ENCODE measurements around the gene ASPHD1.

ASPHD1 gene

DNA sequence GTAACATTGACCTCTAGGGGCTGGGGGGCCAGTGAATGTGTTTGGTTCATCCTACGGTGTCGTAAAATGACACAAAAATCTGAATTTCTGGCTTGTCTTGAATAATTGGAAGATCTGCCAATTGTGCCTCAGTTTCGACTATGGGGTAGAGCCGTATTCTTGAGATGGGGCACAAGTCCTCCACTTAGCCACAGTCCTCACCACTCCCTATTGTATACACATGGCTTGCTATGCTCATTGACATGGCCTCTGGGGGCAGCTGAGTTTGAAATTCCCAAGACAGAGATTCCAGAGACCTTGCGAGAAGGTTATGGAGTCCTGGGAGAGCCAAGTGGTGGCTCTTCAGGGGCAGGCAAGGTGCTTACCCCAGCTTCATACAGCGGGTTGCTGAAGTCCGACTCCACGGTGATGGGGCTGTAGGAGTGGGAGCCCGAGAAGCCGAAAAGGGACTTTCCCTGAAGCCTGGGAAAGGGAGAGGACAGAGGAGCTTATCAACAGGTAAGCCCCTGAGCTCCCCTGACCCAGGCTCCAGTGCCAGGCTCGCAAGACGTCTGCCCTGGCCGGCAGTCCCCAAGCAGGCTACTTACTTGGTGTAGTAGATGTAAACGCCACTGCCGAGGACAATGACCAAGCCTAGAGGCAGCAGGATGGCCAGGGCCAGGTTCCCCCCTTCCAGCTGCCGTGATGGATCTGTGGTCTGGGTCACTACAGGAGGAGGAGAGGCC is 28.3 kb upstream of the ASPHD1 start:
- Histone ChIP-seq H3K27me3 (ENCODE audit: insufficient read depth, low read length, poor library complexity) (no peaks in the 10 kb centered on the region), H3K79me2 (ENCODE audit: insufficient read depth, low read length) (no peaks in the 10 kb centered on the region), H3K36me3 (ENCODE audit: insufficient read depth, low read length) (no peaks in the 10 kb centered on the region), H4K20me1 (ENCODE audit: insufficient read depth, low read length) (no peaks in the 10 kb centered on the region), H3K4me3 (ENCODE audit: low read depth in 1 of 2, low read length in 2 of 2) (no peak overlapping the region), H2AFZ (ENCODE audit: low read depth, low read length) (no peak overlapping the region), H3K9me3 (ENCODE audit: insufficient read depth, low read length, severe bottlenecking) (no peaks in the 10 kb centered on the region), H3K9ac (ENCODE audit: low read depth, low read length) (no peak overlapping the region), H3K4me2 (ENCODE audit: insufficient read depth, low read length) (no peak overlapping the region), H3K4me1 (ENCODE audit: insufficient read depth, low read length) (peaks cover 6% of the 10 kb centered on the region), H3K27ac (ENCODE audit: low read length) (no peak overlapping the region)
- ATAC-seq (ENCODE audit: insufficient read depth, low read depth) (no peak), DNase-seq (no peak)
- TF ChIP-seq, protein P1, sequence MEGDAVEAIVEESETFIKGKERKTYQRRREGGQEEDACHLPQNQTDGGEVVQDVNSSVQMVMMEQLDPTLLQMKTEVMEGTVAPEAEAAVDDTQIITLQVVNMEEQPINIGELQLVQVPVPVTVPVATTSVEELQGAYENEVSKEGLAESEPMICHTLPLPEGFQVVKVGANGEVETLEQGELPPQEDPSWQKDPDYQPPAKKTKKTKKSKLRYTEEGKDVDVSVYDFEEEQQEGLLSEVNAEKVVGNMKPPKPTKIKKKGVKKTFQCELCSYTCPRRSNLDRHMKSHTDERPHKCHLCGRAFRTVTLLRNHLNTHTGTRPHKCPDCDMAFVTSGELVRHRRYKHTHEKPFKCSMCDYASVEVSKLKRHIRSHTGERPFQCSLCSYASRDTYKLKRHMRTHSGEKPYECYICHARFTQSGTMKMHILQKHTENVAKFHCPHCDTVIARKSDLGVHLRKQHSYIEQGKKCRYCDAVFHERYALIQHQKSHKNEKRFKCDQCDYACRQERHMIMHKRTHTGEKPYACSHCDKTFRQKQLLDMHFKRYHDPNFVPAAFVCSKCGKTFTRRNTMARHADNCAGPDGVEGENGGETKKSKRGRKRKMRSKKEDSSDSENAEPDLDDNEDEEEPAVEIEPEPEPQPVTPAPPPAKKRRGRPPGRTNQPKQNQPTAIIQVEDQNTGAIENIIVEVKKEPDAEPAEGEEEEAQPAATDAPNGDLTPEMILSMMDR (IDR thresholded peaks at IDR 0.05; ENCODE audit: borderline replicate concordance, extremely low read depth, low read length, poor library complexity, severe bottlenecking) = no peak
- no peak for TF ChIP-seq EZH2 (IDR thresholded peaks at IDR 0.05; ENCODE audit: borderline replicate concordance, low read depth, low read length, severe bottlenecking)

- H4K20me1 ChIP-seq (ENCODE audit: insufficient read depth, low read length) = no peaks in the 10 kb centered on the region; the same call in 1 of the 2 replicates
- no peak overlapping the region for H3K9ac ChIP-seq (ENCODE audit: low read depth, low read length)
- DNase-seq (no peak), ATAC-seq (ENCODE audit: insufficient read depth, low read depth) (no peak)
- H3K79me2 ChIP-seq (ENCODE audit: insufficient read depth, low read length) = no peaks in the 10 kb centered on the region
- H3K36me3 ChIP-seq (ENCODE audit: insufficient read depth, low read length) = no peaks in the 10 kb centered on the region
- no peak overlapping the region for H3K27ac ChIP-seq (ENCODE audit: low read length)
- H3K9me3 ChIP-seq (ENCODE audit: insufficient read depth, low read length, severe bottlenecking) = no peaks in the 10 kb centered on the region
- no peak overlapping the region for H3K4me2 ChIP-seq (ENCODE audit: insufficient read depth, low read length)
- no peak overlapping the region for H2AFZ ChIP-seq (ENCODE audit: low read depth, low read length)
- H3K27me3 ChIP-seq (ENCODE audit: insufficient read depth, low read length, poor library complexity) = no peaks in the 10 kb centered on the region
- TF ChIP-seq, protein P1 (IDR thresholded peaks at IDR 0.05; ENCODE audit: borderline replicate concordance, extremely low read depth, low read length, poor library complexity, severe bottlenecking) = no peak
- TF ChIP-seq EZH2 (IDR thresholded peaks at IDR 0.05; ENCODE audit: borderline replicate concordance, low read depth, low read length, severe bottlenecking) = no peak
- H3K4me3 ChIP-seq (ENCODE audit: low read depth in 1 of 2, low read length in 2 of 2) = no peak overlapping the region
- no peaks in the 10 kb centered on the region for H3K4me1 ChIP-seq (ENCODE audit: insufficient read depth, low read length)
Measured at GRCh38 chr16:29873319-29873718, 27.0 kb upstream of the ASPHD1 start.

DNA sequence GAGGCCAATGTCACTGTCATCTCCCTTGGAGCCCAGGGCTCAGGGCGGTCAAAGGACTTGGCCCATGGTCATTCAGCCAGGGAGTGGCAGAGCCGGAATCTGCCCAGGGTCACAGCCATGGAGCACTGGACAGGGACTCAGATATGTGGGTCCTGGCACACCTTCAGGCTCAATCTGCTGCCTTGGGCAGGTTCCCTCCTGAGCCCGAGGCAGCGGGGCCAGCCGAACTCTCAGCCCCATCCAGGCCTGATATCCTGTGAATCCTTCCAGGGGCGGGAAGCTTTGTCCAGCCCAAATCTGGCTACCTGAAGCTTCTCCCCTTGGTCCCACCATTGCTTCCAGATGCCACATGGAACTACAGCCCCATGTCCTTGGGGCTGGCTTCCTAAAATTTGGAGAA is 25.1 kb upstream of the ASPHD1 start:
- no peak for ATAC-seq (ENCODE audit: insufficient read depth, low read depth)
- no peak overlapping the region for H3K27ac ChIP-seq (ENCODE audit: low read length)
- H3K36me3 ChIP-seq (ENCODE audit: insufficient read depth, low read length) = no peaks in the 10 kb centered on the region
- no peak overlapping the region for H2AFZ ChIP-seq (ENCODE audit: low read depth, low read length)
- no peaks in the 10 kb centered on the region; the same call in 1 of the 2 replicates for H4K20me1 ChIP-seq (ENCODE audit: insufficient read depth, low read length)
- H3K4me1 ChIP-seq (ENCODE audit: insufficient read depth, low read length) = no peaks in the 10 kb centered on the region
- H3K27me3 ChIP-seq (ENCODE audit: insufficient read depth, low read length, poor library complexity) = no peaks in the 10 kb centered on the region
- H3K4me2 ChIP-seq (ENCODE audit: insufficient read depth, low read length) = no peak overlapping the region
- DNase-seq = no peak
- no peak overlapping the region for H3K4me3 ChIP-seq (ENCODE audit: low read depth in 1 of 2, low read length in 2 of 2)
- TF ChIP-seq, protein P1 (IDR thresholded peaks at IDR 0.05; ENCODE audit: borderline replicate concordance, extremely low read depth, low read length, poor library complexity, severe bottlenecking) = no peak
- TF ChIP-seq EZH2 (IDR thresholded peaks at IDR 0.05; ENCODE audit: borderline replicate concordance, low read depth, low read length, severe bottlenecking) = no peak
- H3K79me2 ChIP-seq (ENCODE audit: insufficient read depth, low read length) = no peaks in the 10 kb centered on the region
- H3K9me3 ChIP-seq (ENCODE audit: insufficient read depth, low read length, severe bottlenecking) = no peaks in the 10 kb centered on the region
- no peak overlapping the region for H3K9ac ChIP-seq (ENCODE audit: low read depth, low read length)
